ENCODE results near the gene KCTD5. TPM values are rescaled to one million over a fixed set of nuclear protein-coding genes. Genes with fewer than 3 reads are reported as not detected.

The KCTD5 gene
- total RNA-seq, 1 experiment from 2014 or later, result 57.7 TPM

- H3K4me3 ChIP-seq, result no peak overlapping the region
- H3K4me1 ChIP-seq (replicated peaks), result peaks cover 14% of the 10 kb centered on the region
- H3K9me3 ChIP-seq (replicated peaks), result no peaks in the 10 kb centered on the region; the same call in 1 of the 2 replicates
- peaks cover 95% of the 10 kb centered on the region for H3K36me3 ChIP-seq
- H3K27me3 ChIP-seq (replicated peaks), result no peaks in the 10 kb centered on the region
- H3K27ac ChIP-seq, result no peak overlapping the region
- no peak for DNase-seq (ENCODE audit: low read depth in 1 of 2, low spot score in 2 of 2)
These were observed 74.1 kb downstream of the KCTD5 start for GRCh38 chr16:2756288-2757015.

- H3K4me1 ChIP-seq (replicated peaks), result peaks cover 7% of the 10 kb centered on the region
These were observed 75.0 kb downstream of the KCTD5 start for GRCh38 chr16:2757344-2757743.

More at GRCh38 chr16:2757344-2757743, 75.0 kb downstream of the KCTD5 start:
- H3K27ac ChIP-seq, result no peak overlapping the region
- DNase-seq (ENCODE audit: low read depth in 1 of 2, low spot score in 2 of 2), result no peak
- H3K27me3 ChIP-seq (replicated peaks), result no peaks in the 10 kb centered on the region
- H3K9me3 ChIP-seq (replicated peaks), result no peaks in the 10 kb centered on the region
- H3K36me3 ChIP-seq, result peaks cover 98% of the 10 kb centered on the region
- H3K4me3 ChIP-seq, result no peak overlapping the region

Other genes with a start within 250 kb of the KCTD5 start
- 22.3 and 36.3 TPM in 2 replicates for gene TEDC2, start 222.4 kb upstream of the KCTD5 start, total RNA-seq (2014; rRNA removed; shearing (Covaris generic))
- gene NTN3, start 211.2 kb upstream of the KCTD5 start, total RNA-seq (2014; rRNA removed; shearing (Covaris generic)), result 0.24 TPM in 1 of 2 replicates, not detected in the other
- 8.4 and 9.3 TPM in 2 replicates for gene TBC1D24, start 207.4 kb upstream of the KCTD5 start, total RNA-seq (2014; rRNA removed; shearing (Covaris generic))
- 44.6 and 69.7 TPM in 2 replicates for gene ATP6V0C, start 168.6 kb upstream of the KCTD5 start, total RNA-seq (2014; rRNA removed; shearing (Covaris generic))
- gene AMDHD2, start 162.2 kb upstream of the KCTD5 start, total RNA-seq (2014; rRNA removed; shearing (Covaris generic)), result 12.6 and 22.1 TPM in 2 replicates
- gene CEMP1, start 151.1 kb upstream of the KCTD5 start, total RNA-seq (2014; rRNA removed; shearing (Covaris generic)), result not detected in 2 replicates
- gene PDPK1, start 144.5 kb upstream of the KCTD5 start, total RNA-seq (2014; rRNA removed; shearing (Covaris generic)), result 20.3 and 21.9 TPM in 2 replicates
- gene PRSS27, start 37.7 kb downstream of the KCTD5 start, total RNA-seq (2014; rRNA removed; shearing (Covaris generic)), result 0.37 TPM in 1 of 2 replicates, not detected in the other
- gene SRRM2, start 70.1 kb downstream of the KCTD5 start, total RNA-seq (2014; rRNA removed; shearing (Covaris generic)), result 45.0 and 49.1 TPM in 2 replicates
- gene ELOB, start 94.8 kb downstream of the KCTD5 start, total RNA-seq (2014; rRNA removed; shearing (Covaris generic)), result 311 and 727 TPM in 2 replicates
- gene PRSS33, start 105.0 kb downstream of the KCTD5 start, total RNA-seq (2014; rRNA removed; shearing (Covaris generic)), result not detected in 2 replicates
- gene PRSS41, start 115.9 kb downstream of the KCTD5 start, total RNA-seq (2014; rRNA removed; shearing (Covaris generic)), result not detected in 2 replicates
- gene PRSS21, start 134.7 kb downstream of the KCTD5 start, total RNA-seq (2014; rRNA removed; shearing (Covaris generic)), result not detected in 2 replicates
- 0.11 and 0.53 TPM in 2 replicates for gene ZG16B, start 147.8 kb downstream of the KCTD5 start, total RNA-seq (2014; rRNA removed; shearing (Covaris generic))
- gene PRSS22, start 175.6 kb downstream of the KCTD5 start, total RNA-seq (2014; rRNA removed; shearing (Covaris generic)), result not detected in 2 replicates
- gene FLYWCH2, start 200.7 kb downstream of the KCTD5 start, total RNA-seq (2014; rRNA removed; shearing (Covaris generic)), result 72.0 and 82.4 TPM in 2 replicates
- gene FLYWCH1, start 229.4 kb downstream of the KCTD5 start, total RNA-seq (2014; rRNA removed; shearing (Covaris generic)), result 14.7 and 17.6 TPM in 2 replicates